ENCODE measurements around the gene PLCB1.

DNA sequence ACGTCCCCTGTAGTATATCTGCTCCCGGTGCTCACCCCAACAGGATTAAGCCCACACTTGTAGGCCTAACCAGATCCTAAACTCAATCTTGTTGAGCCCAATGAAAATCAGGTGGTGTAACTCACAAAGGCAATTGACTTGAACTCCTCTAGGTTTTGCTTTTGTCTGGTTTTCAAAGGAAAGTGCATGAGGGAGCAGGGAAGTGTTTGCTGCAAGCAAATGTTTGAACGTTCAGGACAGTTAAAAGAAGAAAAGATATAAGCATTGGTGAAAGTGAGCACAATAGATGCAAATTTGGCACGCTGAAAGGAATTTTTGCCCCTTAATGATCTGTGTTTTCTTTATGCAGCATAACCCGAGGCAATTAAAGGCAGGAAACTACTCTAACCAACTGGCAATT lies 212.6 kb downstream of the PLCB1 start:
- TF ChIP-seq, protein P1, sequence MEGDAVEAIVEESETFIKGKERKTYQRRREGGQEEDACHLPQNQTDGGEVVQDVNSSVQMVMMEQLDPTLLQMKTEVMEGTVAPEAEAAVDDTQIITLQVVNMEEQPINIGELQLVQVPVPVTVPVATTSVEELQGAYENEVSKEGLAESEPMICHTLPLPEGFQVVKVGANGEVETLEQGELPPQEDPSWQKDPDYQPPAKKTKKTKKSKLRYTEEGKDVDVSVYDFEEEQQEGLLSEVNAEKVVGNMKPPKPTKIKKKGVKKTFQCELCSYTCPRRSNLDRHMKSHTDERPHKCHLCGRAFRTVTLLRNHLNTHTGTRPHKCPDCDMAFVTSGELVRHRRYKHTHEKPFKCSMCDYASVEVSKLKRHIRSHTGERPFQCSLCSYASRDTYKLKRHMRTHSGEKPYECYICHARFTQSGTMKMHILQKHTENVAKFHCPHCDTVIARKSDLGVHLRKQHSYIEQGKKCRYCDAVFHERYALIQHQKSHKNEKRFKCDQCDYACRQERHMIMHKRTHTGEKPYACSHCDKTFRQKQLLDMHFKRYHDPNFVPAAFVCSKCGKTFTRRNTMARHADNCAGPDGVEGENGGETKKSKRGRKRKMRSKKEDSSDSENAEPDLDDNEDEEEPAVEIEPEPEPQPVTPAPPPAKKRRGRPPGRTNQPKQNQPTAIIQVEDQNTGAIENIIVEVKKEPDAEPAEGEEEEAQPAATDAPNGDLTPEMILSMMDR (conservative IDR thresholded peaks at IDR 0.05; ENCODE audit: low read depth in 2 of 2): no peak
- no peak for TF ChIP-seq EZH2 (IDR thresholded peaks at IDR 0.05; ENCODE audit: low read depth, unreplicated experiment)
- TF ChIP-seq EZH2phosphoT487 (IDR thresholded peaks at IDR 0.05; ENCODE audit: unreplicated experiment): no peak
- TF ChIP-seq, protein P2, sequence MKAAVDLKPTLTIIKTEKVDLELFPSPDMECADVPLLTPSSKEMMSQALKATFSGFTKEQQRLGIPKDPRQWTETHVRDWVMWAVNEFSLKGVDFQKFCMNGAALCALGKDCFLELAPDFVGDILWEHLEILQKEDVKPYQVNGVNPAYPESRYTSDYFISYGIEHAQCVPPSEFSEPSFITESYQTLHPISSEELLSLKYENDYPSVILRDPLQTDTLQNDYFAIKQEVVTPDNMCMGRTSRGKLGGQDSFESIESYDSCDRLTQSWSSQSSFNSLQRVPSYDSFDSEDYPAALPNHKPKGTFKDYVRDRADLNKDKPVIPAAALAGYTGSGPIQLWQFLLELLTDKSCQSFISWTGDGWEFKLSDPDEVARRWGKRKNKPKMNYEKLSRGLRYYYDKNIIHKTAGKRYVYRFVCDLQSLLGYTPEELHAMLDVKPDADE (IDR thresholded peaks at IDR 0.05): no peak
- TF ChIP-seq POLR2AphosphoS5 (IDR thresholded peaks at IDR 0.05; ENCODE audit: low read depth): no peak
- TF ChIP-seq, protein P3, sequence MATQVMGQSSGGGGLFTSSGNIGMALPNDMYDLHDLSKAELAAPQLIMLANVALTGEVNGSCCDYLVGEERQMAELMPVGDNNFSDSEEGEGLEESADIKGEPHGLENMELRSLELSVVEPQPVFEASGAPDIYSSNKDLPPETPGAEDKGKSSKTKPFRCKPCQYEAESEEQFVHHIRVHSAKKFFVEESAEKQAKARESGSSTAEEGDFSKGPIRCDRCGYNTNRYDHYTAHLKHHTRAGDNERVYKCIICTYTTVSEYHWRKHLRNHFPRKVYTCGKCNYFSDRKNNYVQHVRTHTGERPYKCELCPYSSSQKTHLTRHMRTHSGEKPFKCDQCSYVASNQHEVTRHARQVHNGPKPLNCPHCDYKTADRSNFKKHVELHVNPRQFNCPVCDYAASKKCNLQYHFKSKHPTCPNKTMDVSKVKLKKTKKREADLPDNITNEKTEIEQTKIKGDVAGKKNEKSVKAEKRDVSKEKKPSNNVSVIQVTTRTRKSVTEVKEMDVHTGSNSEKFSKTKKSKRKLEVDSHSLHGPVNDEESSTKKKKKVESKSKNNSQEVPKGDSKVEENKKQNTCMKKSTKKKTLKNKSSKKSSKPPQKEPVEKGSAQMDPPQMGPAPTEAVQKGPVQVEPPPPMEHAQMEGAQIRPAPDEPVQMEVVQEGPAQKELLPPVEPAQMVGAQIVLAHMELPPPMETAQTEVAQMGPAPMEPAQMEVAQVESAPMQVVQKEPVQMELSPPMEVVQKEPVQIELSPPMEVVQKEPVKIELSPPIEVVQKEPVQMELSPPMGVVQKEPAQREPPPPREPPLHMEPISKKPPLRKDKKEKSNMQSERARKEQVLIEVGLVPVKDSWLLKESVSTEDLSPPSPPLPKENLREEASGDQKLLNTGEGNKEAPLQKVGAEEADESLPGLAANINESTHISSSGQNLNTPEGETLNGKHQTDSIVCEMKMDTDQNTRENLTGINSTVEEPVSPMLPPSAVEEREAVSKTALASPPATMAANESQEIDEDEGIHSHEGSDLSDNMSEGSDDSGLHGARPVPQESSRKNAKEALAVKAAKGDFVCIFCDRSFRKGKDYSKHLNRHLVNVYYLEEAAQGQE (IDR thresholded peaks at IDR 0.05; ENCODE audit: unreplicated experiment): no peak
